ENCODE data around the gene MGLL.

Gene MGLL

DNA sequence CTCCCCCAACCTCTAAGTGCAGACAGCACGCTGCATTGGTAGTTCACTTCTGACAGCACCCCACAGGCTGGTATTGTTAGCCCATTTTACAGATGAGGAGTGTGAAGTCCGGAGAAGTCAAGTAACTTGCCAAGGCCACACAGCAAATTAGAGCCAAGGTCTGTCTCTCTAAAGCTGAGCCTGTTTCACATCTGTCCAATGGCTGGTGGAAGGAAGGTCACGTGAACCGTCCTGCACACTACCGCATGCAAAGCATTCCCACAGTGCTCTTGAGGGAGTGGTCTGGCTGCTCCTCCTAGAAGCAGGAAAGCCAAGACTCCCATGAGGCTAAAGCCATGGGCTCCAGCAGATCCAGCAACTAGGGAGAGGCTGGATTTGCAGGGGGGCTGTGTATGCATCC lies 50.0 kb downstream of the MGLL start:
- no peak for DNase-seq

GRCh38 chr3:127771746-127772145 lies 50.6 kb downstream of the MGLL start:
- no peak for DNase-seq

DNA sequence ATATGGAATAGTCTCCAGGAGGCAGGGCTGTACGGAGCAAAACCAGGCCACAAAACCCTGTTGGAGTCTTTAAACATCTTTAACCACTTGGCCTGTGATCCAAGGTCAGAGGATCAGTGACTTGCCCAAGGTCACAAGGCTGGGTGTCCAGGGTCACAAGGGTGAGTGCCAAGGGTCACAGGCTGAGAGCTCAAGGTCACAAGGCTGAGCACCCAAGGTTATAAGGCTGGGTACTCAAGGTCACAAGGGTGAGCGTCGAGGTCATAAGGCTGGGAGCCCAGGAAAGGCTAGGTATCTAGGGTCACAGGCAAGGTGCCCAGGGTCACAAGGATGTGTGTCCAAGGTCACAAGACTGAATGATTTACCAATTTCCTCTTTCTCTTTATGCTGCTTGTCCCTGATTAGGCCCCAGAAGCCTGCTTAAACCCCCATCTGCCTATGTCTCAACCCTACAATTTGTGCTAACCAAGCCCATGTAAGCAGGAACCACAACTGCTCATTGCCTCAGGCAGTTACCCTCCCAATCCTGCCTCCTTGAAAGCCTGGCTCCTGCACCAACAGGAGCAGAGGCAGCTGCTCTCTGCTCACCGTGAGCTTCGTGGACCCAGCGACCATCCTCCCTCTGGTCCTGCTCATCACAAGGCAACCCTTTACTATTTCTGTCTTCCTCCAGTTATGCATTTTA lies 51.5 kb downstream of the MGLL start:
- no peak for DNase-seq

DNA sequence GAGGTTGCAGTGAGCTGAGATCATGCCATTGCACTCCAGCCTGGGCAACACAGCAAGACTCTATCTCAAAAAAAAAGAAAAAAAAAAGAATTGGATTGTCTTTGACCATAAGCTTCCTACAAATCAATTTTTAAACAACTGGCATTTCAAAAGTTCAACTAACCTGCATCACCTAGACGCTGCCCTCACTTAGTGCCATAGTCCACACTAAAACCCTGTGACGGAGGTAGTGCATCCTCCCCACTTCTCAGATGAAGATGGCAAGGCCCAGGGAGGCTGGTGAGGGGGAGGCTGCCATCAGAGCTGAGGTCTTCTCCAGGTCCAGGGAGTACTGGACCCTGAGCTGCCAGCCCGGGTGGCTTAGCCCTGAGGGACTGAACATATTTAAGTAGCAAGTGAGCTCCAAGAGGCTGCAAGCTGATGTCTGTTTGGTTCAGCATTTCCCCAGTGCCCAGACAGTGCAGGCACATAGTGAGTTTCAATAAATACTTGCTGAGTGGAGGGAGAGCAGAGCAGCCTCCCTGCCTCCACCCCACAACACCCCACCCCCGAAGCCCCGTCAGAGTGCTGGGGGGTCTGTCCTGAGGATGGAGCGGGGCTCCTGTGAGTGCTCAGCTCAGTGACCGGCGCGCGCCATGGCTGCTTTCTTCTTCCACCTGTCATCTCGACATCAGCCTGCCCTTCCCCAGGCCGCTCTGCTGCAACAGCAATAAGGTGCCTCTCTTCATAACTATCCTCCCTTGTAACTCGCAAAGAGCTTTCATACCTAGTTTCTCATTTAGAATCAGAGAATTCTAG lies 52.8 kb downstream of the MGLL start:
- DNase-seq, result no peak

GRCh38 chr3:127768346-127769008 lies 53.8 kb downstream of the MGLL start:
- DNase-seq, result no peak

- no peak for DNase-seq
Observed at GRCh38 chr3:127767126-127767525, 55.2 kb downstream of the MGLL start.

GRCh38 chr3:127765735-127766134 lies 56.6 kb downstream of the MGLL start:
- DNase-seq, result no peak

DNA sequence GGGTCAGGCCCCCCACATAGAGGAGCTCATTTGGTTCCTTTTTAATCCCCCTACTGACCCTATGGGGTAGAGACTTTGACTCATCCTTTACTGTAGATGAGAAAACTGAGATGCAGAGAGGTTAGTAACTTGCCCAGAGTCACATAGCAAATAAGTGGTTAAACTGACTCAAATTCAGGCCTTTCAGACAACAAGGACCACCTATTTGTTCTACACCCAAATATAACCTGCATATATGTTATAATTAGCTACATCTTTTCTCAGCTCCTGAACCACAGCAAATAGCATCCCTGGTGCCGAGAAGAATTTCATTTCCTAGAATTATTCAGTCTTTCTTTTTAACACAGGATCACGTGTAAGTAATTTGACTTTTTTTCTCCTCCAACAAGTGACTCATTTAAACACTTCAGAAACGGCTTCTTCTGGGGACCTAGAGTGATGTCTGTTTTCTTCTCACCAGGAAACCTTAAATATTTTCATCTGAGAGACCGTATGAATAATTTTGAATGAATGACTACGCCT lies 57.4 kb downstream of the MGLL start:
- DNase-seq, result no peak

- no peak for DNase-seq
Observed at GRCh38 chr3:127764301-127764700, 58.0 kb downstream of the MGLL start.

- DNase-seq, result no peak
Observed at GRCh38 chr3:127763816-127764215, 58.5 kb downstream of the MGLL start.

GRCh38 chr3:127763337-127763736 lies 59.0 kb downstream of the MGLL start:
- no peak for DNase-seq

DNA sequence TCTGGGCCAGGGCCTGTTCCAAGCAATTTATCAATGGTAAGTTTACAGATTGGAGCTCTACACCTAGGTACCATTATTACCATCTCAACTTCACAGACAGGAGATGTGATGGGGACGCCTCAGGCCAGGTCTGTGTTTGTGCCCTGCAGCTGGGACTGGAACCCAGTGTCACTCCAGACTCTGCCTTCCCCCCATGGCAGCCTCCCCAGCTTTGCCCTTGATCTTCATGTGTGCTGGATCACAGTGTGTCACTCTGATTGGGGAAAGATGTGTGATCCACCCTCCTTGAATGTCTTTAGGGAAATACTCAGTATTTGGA lies 59.6 kb downstream of the MGLL start:
- DNase-seq, result no peak

- DNase-seq, result peak; percentile 43
Observed at GRCh38 chr3:127762077-127762786, 60.1 kb downstream of the MGLL start.

- peak; percentile 24 for DNase-seq
Observed at GRCh38 chr3:127761441-127761801, 60.9 kb downstream of the MGLL start.

DNA sequence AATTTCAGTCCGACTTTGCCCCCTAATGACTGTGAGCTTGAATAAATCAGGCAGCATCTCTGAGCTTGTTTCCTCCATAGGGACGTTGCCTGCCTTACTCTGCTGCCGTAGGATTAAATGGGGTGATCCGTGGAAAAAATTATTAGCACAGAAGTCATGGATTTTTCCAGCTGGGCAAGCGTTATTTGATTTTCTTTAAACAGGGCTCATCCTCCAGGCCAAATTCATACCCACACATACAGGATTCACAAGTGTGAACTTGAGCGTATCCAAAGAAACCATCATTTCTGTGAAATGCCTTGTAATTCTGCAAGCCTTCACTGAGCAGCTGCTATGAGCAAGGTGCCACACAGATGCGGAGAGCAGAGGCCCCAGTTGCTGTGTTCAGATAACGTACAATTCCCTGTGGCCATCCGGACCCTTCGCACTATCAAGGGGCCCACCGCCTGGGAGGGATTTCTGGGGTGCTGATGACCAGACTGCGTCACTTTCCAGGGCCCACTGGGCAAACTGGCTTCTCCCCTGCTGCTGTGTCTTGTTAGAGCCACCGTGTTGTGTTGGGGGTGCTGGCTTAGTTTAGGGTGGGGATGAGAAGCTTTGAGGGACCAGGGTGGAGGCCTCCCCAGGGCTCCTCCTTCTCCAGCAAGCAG lies 61.4 kb downstream of the MGLL start:
- no peak for DNase-seq

GRCh38 chr3:127760361-127760760 lies 62.0 kb downstream of the MGLL start:
- no peak for DNase-seq

DNA sequence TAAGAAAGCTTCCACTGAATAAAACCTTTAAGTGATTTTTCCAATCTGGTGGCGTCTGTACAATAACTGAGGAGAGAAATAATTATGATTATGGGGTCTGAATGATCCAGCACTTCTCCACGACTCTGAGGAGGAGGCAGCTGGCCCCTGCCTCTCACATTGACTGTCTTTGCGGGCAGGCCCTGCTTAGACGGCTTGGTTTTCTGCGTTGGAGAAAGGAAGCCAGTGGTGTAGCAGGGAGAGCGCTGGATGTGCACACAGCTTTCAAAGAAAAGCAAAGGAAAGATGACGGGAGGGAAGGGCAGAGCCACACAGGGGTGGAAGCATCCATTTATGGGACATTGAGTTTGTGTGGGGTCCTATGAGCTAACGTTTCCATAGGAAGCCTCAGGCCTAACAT lies 62.5 kb downstream of the MGLL start:
- DNase-seq, result no peak

- DNase-seq, result no peak
Observed at GRCh38 chr3:127758013-127758412, 64.3 kb downstream of the MGLL start.

GRCh38 chr3:127755305-127755681 lies 67.0 kb downstream of the MGLL start:
- DNase-seq, result no peak

DNA sequence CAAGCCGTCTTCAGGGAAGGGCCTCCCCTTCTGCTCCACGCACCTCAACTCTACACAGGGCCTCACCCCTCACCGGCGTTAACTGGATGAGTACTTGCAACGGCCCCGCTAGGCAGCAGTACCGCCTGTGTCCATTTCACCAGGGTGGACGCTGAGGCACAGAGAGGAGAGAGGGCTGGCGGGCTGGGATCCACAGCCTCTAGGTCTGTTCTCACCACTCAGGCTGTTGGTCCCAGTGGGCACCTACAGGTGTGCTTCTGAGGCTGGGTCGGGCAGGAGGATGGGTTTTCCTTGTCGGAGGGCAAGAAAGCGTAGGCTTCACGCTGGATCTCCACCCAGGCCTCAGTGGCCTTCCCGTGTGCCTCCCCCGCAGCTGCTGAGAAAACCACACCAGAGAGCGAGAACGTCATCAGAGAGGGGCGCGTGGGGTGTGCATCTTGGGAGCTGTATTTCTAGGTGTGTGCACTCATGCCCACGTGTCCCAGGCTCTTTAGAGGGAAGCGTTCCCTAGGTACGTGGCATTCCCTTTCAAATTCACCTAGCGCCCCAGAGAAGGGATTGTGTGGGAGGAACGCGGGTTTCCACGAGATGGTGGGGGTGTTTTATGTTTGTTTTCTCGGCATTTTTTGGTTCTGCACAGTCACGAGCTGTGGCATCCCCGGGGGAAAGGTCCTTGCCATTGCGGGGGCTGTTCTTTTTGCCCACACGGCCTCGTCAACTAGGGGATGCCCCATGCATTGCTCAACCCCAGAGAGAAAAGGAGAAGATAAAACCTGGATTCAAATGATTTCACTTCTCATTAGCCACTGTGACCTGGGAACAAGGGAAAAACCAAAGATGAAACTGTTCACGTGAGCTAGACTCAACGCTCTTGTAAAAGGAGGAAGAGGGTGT lies 67.7 kb downstream of the MGLL start:
- no peak for DNase-seq

GRCh38 chr3:127753898-127754410 lies 68.4 kb downstream of the MGLL start:
- DNase-seq, result no peak

DNA sequence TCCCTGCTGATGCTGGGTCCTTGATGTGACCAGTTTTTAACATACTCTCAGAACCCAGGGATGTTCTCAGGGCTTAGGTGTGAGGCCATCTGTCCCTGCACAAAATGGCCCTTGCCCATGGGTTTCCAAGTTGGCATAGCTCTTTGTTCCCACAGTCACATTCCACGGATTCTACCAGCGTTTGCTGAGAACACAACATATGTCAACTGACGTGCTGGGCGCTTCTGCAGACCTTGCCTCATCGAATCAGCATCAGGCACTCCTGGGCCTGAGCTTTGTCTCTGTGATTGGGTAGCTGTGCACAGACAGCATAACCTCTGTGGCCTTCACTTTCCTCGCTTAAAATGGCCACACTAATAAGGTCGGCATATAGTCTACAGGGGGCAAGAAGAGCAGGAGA lies 69.0 kb downstream of the MGLL start:
- DNase-seq, result no peak

Data from NCI-H187 treated with DMSO at 0.1 percent for 48 hours (cell line).